Neural progenitor cell (in vitro differentiated cells): ENCODE results near the gene VIL1.

Experiments used
- CTCF ChIP-seq: fragments of 200-600 bp; sonication (generic); IDR thresholded peaks from 2 replicates; pipeline ENCODE4 v1.5.1; 2017; ENCODE audit warnings: antibody characterized with exemption, mild to moderate bottlenecking
- EZH2 ChIP-seq: fragments of 200-600 bp; sonication (generic); IDR thresholded peaks from 2 replicates; pipeline ENCODE4 v1.6.1; 2017; ENCODE audit warnings: antibody characterized with exemption, mild to moderate bottlenecking, moderate library complexity
- EZH2phosphoT487 ChIP-seq: fragments of 200-600 bp; sonication (generic); IDR thresholded peaks from 2 replicates; pipeline ENCODE4 v1.6.1; 2017; ENCODE audit warnings: antibody characterized with exemption

- TF ChIP-seq CTCF (no peak), EZH2 (no peak), EZH2phosphoT487 (no peak)
Measured at GRCh38 chr2:218378053-218378452, 40.9 kb upstream of the VIL1 start.
